ENCODE results near the gene SYNE2.

SYNE2 gene

GRCh38 chr14:63909984-63910383, 57.2 kb downstream of the SYNE2 start:
- no peak for DNase-seq

- DNase-seq, result no peak
Measured at GRCh38 chr14:63910583-63911363, 58.0 kb downstream of the SYNE2 start.

GRCh38 chr14:63911404-63911803, 58.6 kb downstream of the SYNE2 start:
- DNase-seq, result no peak

- DNase-seq, result no peak
Measured at GRCh38 chr14:63912286-63912685, 59.5 kb downstream of the SYNE2 start.

GRCh38 chr14:63918411-63918810, 65.6 kb downstream of the SYNE2 start:
- DNase-seq, result no peak

- DNase-seq, result no peak
Measured at GRCh38 chr14:63922696-63923421, 70.1 kb downstream of the SYNE2 start.

- DNase-seq, result no peak
Measured at GRCh38 chr14:63923422-63923752, 70.6 kb downstream of the SYNE2 start.

- no peak for DNase-seq
Measured at GRCh38 chr14:63924375-63924774, 71.6 kb downstream of the SYNE2 start.

GRCh38 chr14:63926641-63927040, 73.8 kb downstream of the SYNE2 start:
- DNase-seq, result no peak

- no peak for DNase-seq
Measured at GRCh38 chr14:63928744-63929174, 76.0 kb downstream of the SYNE2 start.

- DNase-seq, result peak in 1 of 5 experiments; percentile 45
Measured at GRCh38 chr14:63933110-63933509, 80.3 kb downstream of the SYNE2 start.

GRCh38 chr14:63933711-63934110, 80.9 kb downstream of the SYNE2 start:
- no peak for DNase-seq

- peak in 1 of 5 experiments; percentile 49 for DNase-seq
Measured at GRCh38 chr14:63938198-63939005, 85.6 kb downstream of the SYNE2 start.

GRCh38 chr14:63939006-63939270, 86.1 kb downstream of the SYNE2 start:
- DNase-seq, result no peak

- peak in 1 of 5 experiments; percentile 78 for DNase-seq
Measured at GRCh38 chr14:63940387-63940786, 87.6 kb downstream of the SYNE2 start.

GRCh38 chr14:63941023-63941422, 88.2 kb downstream of the SYNE2 start:
- peak in 1 of 5 experiments; percentile 68 for DNase-seq

GRCh38 chr14:63949696-63950095, 96.9 kb downstream of the SYNE2 start:
- DNase-seq, result no peak

- no peak for DNase-seq
Measured at GRCh38 chr14:63951021-63951420, 98.2 kb downstream of the SYNE2 start.

GRCh38 chr14:63951429-63951828, 98.6 kb downstream of the SYNE2 start:
- DNase-seq, result no peak

GRCh38 chr14:63952053-63952932, 99.5 kb downstream of the SYNE2 start:
- no peak for DNase-seq

GRCh38 chr14:63952933-63953437, 100.2 kb downstream of the SYNE2 start:
- no peak for DNase-seq

- no peak for DNase-seq
Measured at GRCh38 chr14:63956326-63956725, 103.5 kb downstream of the SYNE2 start.

All from T-helper 2 cell (primary cell).